Fibroblast of lung (primary cell): ENCODE results near the gene PBXIP1. TPM values are rescaled to one million over a fixed set of nuclear protein-coding genes. Genes with fewer than 3 reads are reported as not detected.

ENCODE experiments used
- DNase-seq, 2 donors: peaks; one replicate each; pipeline versions ENCODE4 v3.0.0 to v3.0.0-alpha.2; 2010; ENCODE audit warnings: low read depth in 2 of 2
- H2AFZ ChIP-seq: 2 replicates; pipeline ENCODE4 v1.5.1; 2012; ENCODE audit warnings: low read length, control low read depth, inconsistent platforms
- H3K27ac ChIP-seq: 2 replicates; pipeline ENCODE4 v1.5.1; 2011; ENCODE audit warnings: low read length, control low read depth; ENCODE audit not compliant: insufficient read depth
- H3K27me3 ChIP-seq: 2 replicates; pipeline ENCODE4 v1.5.1; 2011; ENCODE audit warnings: mild to moderate bottlenecking, low read length; ENCODE audit not compliant: control insufficient read depth, insufficient read depth
- H3K36me3 ChIP-seq: 2 replicates; pipeline ENCODE4 v1.5.1; 2011; ENCODE audit warnings: low read length; ENCODE audit not compliant: control insufficient read depth, insufficient read depth
- H3K4me1 ChIP-seq: 2 replicates; pipeline ENCODE4 v1.5.1; 2011; ENCODE audit warnings: low read length; ENCODE audit not compliant: control insufficient read depth, insufficient read depth; ENCODE audit errors: extremely low read depth
- H3K4me2 ChIP-seq: 2 replicates; pipeline ENCODE4 v1.5.1; 2011; ENCODE audit warnings: low read length, control low read depth; ENCODE audit not compliant: insufficient read depth; ENCODE audit errors: extremely low read depth
- H3K4me3 ChIP-seq, 4 experiments: fragments of 200-600 bp in 1 of 4; sonication (generic) in 1 of 4; replicated peaks in 1 of 4; 2 replicates each; pipeline ENCODE4 v1.5.1; 2011 to 2016; ENCODE audit warnings: low read length in 4 of 4, low read depth in 3 of 4, mild to moderate bottlenecking in 3 of 4, control low read depth in 2 of 4, inconsistent platforms in 1 of 4, mixed read lengths in 1 of 4; ENCODE audit not compliant: insufficient read depth in 1 of 4; ENCODE audit errors: control extremely low read depth in 1 of 4
- H3K79me2 ChIP-seq: 2 replicates; pipeline ENCODE4 v1.5.1; 2012; ENCODE audit warnings: mild to moderate bottlenecking, low read length, inconsistent platforms; ENCODE audit not compliant: control insufficient read depth, insufficient read depth
- H3K9ac ChIP-seq: 2 replicates; pipeline ENCODE4 v1.5.1; 2011; ENCODE audit warnings: mild to moderate bottlenecking, low read length, control low read depth; ENCODE audit not compliant: insufficient read depth
- H3K9me3 ChIP-seq: 2 replicates; pipeline ENCODE4 v1.5.1; 2012; ENCODE audit warnings: low read depth, low read length; ENCODE audit not compliant: control insufficient read depth, insufficient read depth
- H4K20me1 ChIP-seq: 2 replicates; pipeline ENCODE4 v1.5.1; 2011; ENCODE audit warnings: low read length; ENCODE audit not compliant: control insufficient read depth, insufficient read depth; ENCODE audit errors: extremely low read depth
- EZH2 ChIP-seq: IDR thresholded peaks from 2 replicates; pipeline ENCODE4 v1.5.1; 2012; ENCODE audit warnings: low read length, control low read depth, mild to moderate bottlenecking; ENCODE audit errors: missing control alignments
- polyA plus RNA-seq, 2 donors: library from polyadenylated mRNA; depleted of rRNA in 1 of 2; stranded (reverse) in 1 of 2; unstranded in 1 of 2; fragments of >200 nt; gene quantifications; 2 replicates each; pipeline ENCODE4 v1.2.1, GENCODE V29; 2011 to 2012; ENCODE audit warnings: missing spikeins in 1 of 2
- total RNA-seq: library from RNA; depleted of rRNA; stranded (reverse); fragments of >200 nt; gene quantifications from 2 replicates; pipeline ENCODE4 v1.2.1, GENCODE V29; 2014
- TF ChIP-seq, protein P1 (sequence below), 2 donors: IDR thresholded peaks in 1 of 2; conservative IDR thresholded peaks in 1 of 2; 1 replicate in 1 of 2; 2 replicates in 1 of 2; pipeline ENCODE4 v1.5.1; 2011 to 2012; ENCODE audit warnings: low read length in 2 of 2, control low read depth in 1 of 2, inconsistent platforms in 1 of 2, low read depth in 1 of 2, mild to moderate bottlenecking in 1 of 2

The PBXIP1 gene
- total and polyA plus RNA-seq, 2 donors (not counting 1 experiment from before 2014, with no cell fraction given) = 32.8 to 106 TPM

DNA sequence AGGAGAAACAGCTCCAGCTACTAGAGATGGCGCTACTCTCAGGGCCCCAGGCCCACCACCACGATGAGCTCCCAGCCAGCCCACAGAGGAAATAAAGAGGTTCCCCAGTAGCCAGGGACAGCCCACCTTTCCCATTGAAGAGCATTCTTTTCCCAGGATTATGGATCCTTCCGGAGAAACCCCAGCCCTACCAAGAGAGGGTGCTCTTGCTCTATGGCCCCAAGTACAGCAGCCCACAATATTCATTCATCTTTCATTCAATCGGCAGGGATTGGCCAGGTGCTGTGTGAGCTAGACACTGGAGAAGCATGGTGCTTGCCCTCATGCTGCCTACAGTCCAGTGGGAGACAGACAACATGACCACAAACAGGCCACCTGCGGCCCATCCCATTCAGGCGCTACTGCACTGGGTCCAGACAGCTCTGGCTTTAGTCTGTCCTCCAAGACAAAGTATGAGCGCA is 49.2 kb downstream of the PBXIP1 start:
- peak in 1 of 2 donors; percentile 4 for DNase-seq
- H3K36me3 ChIP-seq = no peaks in the 10 kb centered on the region
- no peak overlapping the region for H3K27ac ChIP-seq

DNA sequence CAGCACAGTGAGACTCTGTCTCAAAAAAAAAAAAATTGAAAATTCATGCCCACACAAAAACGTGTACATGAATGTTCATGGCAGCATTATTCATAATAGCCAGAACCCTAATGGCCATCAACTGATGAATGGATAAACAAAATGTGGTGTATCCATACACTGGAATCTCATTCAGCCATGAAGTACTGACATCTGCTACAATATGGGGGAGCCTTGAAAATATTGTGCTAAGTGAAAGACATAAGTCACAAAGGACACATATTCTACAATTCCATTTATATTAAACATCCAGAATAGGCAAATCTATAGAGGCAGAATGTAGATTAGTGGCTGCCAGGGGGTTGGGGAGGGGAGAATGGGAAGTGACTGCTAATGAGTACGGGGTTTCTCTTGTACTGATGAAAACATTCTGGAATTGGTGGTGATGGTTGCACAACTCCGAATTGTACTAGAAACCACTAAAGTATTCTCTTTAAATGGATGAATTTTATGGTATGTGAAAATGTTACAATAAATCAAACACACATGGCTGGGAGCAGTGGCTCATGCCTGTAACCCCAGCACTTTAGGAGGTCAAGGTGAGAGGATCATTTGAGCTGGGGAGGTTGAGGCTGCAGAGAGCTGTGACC is 52.8 kb downstream of the PBXIP1 start:
- no peaks in the 10 kb centered on the region for H3K79me2 ChIP-seq
- H3K27me3 ChIP-seq = no peaks in the 10 kb centered on the region
- H3K27ac ChIP-seq = no peak overlapping the region
- no peaks in the 10 kb centered on the region for H3K4me1 ChIP-seq
- no peaks in the 10 kb centered on the region for H3K36me3 ChIP-seq
- no peak for TF ChIP-seq EZH2
- TF ChIP-seq, protein P1, sequence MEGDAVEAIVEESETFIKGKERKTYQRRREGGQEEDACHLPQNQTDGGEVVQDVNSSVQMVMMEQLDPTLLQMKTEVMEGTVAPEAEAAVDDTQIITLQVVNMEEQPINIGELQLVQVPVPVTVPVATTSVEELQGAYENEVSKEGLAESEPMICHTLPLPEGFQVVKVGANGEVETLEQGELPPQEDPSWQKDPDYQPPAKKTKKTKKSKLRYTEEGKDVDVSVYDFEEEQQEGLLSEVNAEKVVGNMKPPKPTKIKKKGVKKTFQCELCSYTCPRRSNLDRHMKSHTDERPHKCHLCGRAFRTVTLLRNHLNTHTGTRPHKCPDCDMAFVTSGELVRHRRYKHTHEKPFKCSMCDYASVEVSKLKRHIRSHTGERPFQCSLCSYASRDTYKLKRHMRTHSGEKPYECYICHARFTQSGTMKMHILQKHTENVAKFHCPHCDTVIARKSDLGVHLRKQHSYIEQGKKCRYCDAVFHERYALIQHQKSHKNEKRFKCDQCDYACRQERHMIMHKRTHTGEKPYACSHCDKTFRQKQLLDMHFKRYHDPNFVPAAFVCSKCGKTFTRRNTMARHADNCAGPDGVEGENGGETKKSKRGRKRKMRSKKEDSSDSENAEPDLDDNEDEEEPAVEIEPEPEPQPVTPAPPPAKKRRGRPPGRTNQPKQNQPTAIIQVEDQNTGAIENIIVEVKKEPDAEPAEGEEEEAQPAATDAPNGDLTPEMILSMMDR (conservative IDR thresholded peaks at IDR 0.05 in 1 of 2, IDR thresholded peaks at IDR 0.05 in 1 of 2; ENCODE audit: low read depth in 1 of 2, low read length in 2 of 2) = no peak
- H3K9ac ChIP-seq = no peak overlapping the region
- DNase-seq = no peak
- H2AFZ ChIP-seq = no peak overlapping the region
- no peak overlapping the region for H3K4me3 ChIP-seq
- no peaks in the 10 kb centered on the region for H4K20me1 ChIP-seq
- no peaks in the 10 kb centered on the region for H3K9me3 ChIP-seq
- no peak overlapping the region for H3K4me2 ChIP-seq

More for the DNA sequence above, 49.2 kb downstream of the PBXIP1 start:
- no peak overlapping the region for H3K4me2 ChIP-seq
- no peaks in the 10 kb centered on the region for H3K27me3 ChIP-seq
- no peak overlapping the region for H3K4me3 ChIP-seq
- no peaks in the 10 kb centered on the region for H3K9me3 ChIP-seq
- no peak overlapping the region for H2AFZ ChIP-seq
- no peak overlapping the region for H3K9ac ChIP-seq
- TF ChIP-seq, protein P1 (conservative IDR thresholded peaks at IDR 0.05 in 1 of 2, IDR thresholded peaks at IDR 0.05 in 1 of 2; ENCODE audit: low read depth in 1 of 2, low read length in 2 of 2) = peak; percentile 29 to 35
- no peak for TF ChIP-seq EZH2
- no peaks in the 10 kb centered on the region for H4K20me1 ChIP-seq
- no peaks in the 10 kb centered on the region for H3K79me2 ChIP-seq
- H3K4me1 ChIP-seq = no peaks in the 10 kb centered on the region

DNA sequence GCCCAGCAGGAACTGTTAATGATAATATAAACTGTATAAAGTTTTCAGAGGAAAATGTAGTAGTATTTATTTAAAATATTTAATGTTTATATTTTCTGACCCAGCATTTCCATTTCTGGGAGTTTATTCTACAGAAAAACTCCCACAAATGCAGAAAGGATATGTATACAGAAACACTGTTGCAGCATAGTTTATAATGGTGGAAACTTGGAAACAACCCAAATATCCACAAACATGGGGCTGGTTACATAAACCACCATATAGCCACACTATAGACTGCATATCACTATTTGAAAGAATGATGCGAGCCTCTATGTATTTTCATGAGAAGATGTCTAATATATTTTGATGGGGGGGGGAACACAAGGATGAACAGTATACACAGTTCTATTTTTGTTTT is 54.3 kb downstream of the PBXIP1 start:
- Histone ChIP-seq H3K4me2 (no peak overlapping the region), H3K4me3 (no peak overlapping the region), H3K27ac (no peak overlapping the region), H3K79me2 (no peaks in the 10 kb centered on the region), H3K4me1 (no peaks in the 10 kb centered on the region), H3K9ac (no peak overlapping the region), H3K36me3 (no peaks in the 10 kb centered on the region), H2AFZ (no peak overlapping the region), H3K9me3 (no peaks in the 10 kb centered on the region), H3K27me3 (no peaks in the 10 kb centered on the region), H4K20me1 (no peaks in the 10 kb centered on the region)
- TF ChIP-seq EZH2 = no peak
- TF ChIP-seq, protein P1 (conservative IDR thresholded peaks at IDR 0.05 in 1 of 2, IDR thresholded peaks at IDR 0.05 in 1 of 2; ENCODE audit: low read depth in 1 of 2, low read length in 2 of 2) = no peak
- DNase-seq = no peak
